D721Med (cell line): ENCODE data around the gene PCBP3.

Source experiments
- DNase-seq: peaks from one replicate; pipeline ENCODE4 v3.0.0; 2011; ENCODE audit warnings: low spot score; ENCODE audit not compliant: insufficient read length
- FAIRE-seq: peaks from 2 replicates; lab custom pipeline; 2011; peaks lifted over from hg19 to GRCh38; lab: Jason Lieb, UNC
- TF ChIP-seq, protein P1 (sequence below): IDR thresholded peaks from 2 replicates; pipeline ENCODE4 v1.5.1; 2012; ENCODE audit warnings: mild to moderate bottlenecking, control low read depth; ENCODE audit not compliant: insufficient read depth; ENCODE audit errors: missing control alignments

Gene PCBP3

DNA sequence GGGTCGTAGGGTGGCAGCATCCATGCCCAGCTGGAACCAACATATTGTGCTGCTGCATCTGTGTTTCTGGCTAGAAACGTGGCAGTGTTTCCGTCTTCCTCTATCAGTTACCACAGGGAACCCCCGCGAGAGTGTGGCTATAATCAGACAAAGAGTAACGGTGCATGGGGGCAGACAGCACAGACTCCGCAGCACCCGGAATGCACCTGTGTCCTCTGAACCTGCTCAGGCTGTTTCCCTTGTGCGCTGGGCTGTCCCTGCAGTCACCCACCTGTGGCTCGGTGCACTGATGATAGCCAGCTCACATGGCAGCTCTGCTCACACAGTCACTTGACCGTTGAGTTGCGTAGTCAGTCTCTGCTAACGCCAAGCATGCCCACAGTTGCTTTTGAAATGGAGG is 11.4 kb upstream of the PCBP3 start:
- DNase-seq (no peak), FAIRE-seq (no peak)
- TF ChIP-seq, protein P1, sequence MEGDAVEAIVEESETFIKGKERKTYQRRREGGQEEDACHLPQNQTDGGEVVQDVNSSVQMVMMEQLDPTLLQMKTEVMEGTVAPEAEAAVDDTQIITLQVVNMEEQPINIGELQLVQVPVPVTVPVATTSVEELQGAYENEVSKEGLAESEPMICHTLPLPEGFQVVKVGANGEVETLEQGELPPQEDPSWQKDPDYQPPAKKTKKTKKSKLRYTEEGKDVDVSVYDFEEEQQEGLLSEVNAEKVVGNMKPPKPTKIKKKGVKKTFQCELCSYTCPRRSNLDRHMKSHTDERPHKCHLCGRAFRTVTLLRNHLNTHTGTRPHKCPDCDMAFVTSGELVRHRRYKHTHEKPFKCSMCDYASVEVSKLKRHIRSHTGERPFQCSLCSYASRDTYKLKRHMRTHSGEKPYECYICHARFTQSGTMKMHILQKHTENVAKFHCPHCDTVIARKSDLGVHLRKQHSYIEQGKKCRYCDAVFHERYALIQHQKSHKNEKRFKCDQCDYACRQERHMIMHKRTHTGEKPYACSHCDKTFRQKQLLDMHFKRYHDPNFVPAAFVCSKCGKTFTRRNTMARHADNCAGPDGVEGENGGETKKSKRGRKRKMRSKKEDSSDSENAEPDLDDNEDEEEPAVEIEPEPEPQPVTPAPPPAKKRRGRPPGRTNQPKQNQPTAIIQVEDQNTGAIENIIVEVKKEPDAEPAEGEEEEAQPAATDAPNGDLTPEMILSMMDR = no peak

DNA sequence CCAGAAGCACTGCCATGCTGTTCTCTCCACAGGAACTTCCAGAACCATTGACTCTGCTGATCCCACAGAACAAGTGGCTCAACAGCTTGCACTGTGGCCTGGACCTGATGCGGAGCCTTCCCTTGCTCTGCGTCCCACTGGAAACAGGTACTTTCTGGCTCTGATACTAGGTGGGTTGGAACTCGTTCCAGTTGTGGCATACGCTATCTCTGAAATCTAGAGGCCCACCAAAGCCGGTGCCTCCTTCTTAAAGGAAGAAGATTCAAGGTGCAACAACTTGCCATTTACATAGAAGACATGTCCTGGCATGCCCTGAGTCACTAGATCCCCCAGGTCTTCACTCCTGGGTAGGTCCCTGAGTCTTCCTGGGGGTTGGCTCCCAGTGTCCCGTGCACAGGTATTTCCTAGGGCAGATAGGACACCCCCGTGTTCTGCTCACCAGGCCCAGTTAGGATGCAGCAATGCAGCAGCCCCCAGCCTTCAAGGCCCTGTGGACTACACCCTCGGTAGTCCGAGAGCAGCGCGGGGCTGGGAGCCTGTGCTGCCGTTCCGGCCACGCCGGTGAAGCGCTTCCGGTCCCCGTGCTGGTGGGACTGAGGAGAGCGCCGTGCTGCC is 10.8 kb upstream of the PCBP3 start:
- no peak for FAIRE-seq
- DNase-seq = no peak
- TF ChIP-seq, protein P1 = no peak

DNA sequence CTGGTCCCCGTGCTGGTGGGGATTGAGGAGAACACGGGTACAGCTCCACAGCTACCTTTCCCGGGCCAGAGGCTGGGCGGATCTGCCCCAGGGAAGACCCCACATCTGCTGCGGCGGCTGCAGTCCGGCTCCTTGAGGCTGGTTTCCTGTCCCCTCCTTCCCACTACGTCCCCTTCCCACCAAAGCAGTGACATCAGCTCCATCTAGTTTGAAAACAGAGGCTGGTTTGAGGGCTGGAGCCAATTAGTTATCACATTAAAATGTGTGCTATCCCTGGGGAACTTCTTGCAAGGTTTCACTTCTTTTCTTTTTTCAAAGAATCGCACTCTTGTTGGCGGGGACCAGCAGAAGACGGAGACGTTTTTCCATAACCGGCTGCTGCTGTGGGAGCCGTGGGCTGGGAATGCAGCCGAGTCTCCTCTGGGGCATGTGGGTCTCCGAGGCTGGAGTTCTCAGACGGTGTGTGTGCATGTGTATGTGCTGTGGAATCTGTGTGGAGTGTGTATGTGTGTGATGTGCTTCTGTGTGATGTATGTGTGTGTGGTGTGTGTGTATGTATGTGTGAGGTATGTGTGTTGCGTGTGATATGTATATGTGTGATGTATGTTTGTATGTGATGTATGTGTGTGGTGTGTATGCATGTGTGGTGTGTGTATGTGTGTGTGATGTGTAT is 8.9 kb upstream of the PCBP3 start:
- DNase-seq = no peak
- no peak for FAIRE-seq

DNA sequence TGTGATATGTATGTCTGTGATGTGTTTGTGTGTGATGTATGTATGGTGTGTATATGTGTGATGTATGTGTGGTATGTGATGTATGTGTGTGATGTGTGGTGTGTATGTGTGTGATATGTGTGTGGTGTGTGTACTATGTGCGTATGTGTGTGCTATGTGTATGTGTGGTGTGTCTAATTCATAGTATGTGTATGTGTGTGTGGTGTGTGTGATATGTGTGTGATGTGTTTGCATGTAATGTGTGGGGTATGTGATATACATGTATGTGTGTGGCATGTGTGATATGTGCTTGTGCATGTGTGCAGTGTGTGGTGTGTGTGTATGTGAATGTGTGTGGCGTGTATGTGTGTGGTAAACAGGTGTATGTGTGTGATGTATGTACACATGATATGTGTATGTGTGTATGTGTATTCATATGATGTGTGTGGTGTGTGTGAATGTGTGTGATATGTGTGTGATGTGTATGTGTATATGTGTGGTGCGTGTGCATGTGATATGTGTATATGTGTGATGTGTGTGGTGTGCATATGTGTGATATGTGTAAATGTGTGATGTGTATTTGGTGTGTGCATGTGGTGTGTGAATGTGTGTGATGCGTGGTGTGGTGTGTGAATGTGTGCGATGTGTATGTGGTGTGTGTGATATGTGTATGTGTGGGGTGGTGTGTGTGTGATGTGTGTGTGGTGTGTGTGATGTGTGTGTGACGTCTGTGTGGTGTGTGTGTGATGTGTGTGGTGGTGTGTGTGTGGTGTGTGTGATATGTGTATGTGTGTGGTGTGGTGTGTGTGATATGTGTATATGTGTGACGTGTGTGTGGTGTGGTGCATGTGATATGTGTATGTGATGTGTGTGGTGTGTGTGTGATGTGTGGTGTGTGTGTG is 8.0 kb upstream of the PCBP3 start:
- TF ChIP-seq, protein P1 = no peak
- FAIRE-seq (no peak), DNase-seq (no peak)

More for the DNA sequence above, 8.9 kb upstream of the PCBP3 start:
- TF ChIP-seq, protein P1 = no peak

DNA sequence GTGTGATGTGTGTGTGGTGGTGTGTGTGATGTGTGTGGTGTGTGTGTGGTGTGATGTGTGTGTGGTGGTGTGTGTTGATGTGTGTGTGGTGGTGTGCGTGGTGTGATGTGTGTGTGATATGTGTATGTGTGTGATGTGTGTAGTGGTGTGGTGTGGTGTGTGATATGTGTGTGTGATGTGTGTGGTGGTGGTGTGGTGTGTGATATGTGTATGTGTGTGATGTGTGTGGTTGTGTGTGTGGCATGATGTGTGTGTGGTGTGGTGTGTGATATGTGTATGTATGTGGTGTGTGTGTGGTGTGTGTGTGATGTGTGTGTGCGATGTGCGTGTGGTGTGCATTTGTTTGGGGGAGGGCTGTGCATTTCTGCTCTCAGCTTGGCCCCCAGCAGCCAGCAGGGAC is 7.1 kb upstream of the PCBP3 start:
- TF ChIP-seq, protein P1 = no peak
- FAIRE-seq (no peak), DNase-seq (no peak)

DNA sequence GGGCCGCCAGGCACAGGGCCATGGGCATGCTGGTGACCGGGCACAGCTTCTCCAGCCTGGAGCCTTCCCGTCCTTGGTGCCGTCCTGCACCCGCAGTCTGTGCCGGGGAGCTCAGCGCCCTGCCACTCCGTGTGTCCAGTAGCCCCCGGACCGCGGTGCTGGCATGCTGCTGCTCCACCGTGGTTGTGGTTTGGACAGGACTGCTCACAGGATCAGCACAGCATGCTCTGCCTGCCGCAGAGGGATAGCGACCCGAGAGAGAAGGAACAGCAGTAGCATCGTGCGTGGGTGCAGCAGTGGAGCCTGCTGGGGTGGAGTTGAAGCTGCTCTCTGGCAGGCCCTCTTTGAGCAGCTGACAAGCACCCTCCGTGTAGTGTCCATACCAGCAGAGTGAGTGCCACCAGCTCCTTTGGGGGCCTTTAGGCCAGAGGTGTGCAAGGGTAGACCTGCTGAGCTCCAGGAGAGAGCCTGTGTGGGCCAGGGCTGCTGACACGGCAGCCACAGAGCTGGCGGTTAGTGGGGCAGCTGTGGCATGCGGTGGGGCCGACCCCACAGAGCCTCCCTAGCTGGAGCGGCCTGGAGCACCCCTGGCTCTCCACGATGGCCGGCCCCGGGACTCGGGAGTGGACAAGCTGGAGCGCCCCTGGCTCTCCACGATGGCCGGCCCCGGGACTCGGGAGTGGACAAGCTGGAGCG is 6.4 kb upstream of the PCBP3 start:
- TF ChIP-seq, protein P1 = no peak
- DNase-seq = no peak
- no peak for FAIRE-seq
